Stomach (tissue), 4 donors: ENCODE measurements around the gene CACNA2D3.

Experiments used
- CTCF ChIP-seq, 7 experiments: fragments of 450-650 bp in 4 of 7; fragments of 200-600 bp in 3 of 7; sonication (generic) in 3 of 7; IDR thresholded peaks; one replicate each; pipeline ENCODE4 v1.5.1; 2016 to 2019; ENCODE audit warnings: antibody characterized with exemption in 7 of 7, control low read depth in 2 of 7, mild to moderate bottlenecking in 1 of 7
- POLR2A ChIP-seq, 4 donors: fragments of 450-650 bp; IDR thresholded peaks; one replicate each; pipeline ENCODE4 v1.6.1; 2016; ENCODE audit warnings: antibody characterized with exemption in 4 of 4, control low read depth in 2 of 4, mild to moderate bottlenecking in 1 of 4, moderate library complexity in 1 of 4
- POLR2AphosphoS5 ChIP-seq, 3 donors: sonication (generic); formaldehyde crosslinking; IDR thresholded peaks; one replicate each; pipeline ENCODE4 v1.6.1; 2016; ENCODE audit warnings: antibody characterized with exemption in 3 of 3

- TF ChIP-seq POLR2AphosphoS5 (IDR thresholded peaks at IDR 0.05) (no peak), CTCF (IDR thresholded peaks at IDR 0.05) (no peak), POLR2A (IDR thresholded peaks at IDR 0.05) (no peak)
Measured at GRCh38 chr3:55097441-55097840, 975.1 kb downstream of the CACNA2D3 start.
